ENCODE results near the gene FREM1. TPM values are rescaled to one million over a fixed set of nuclear protein-coding genes. Genes with fewer than 3 reads are reported as not detected.

Gene FREM1
- total and polyA plus RNA-seq, 9 donors: 0.61 to 9.2 (median 2.8) TPM

DNA sequence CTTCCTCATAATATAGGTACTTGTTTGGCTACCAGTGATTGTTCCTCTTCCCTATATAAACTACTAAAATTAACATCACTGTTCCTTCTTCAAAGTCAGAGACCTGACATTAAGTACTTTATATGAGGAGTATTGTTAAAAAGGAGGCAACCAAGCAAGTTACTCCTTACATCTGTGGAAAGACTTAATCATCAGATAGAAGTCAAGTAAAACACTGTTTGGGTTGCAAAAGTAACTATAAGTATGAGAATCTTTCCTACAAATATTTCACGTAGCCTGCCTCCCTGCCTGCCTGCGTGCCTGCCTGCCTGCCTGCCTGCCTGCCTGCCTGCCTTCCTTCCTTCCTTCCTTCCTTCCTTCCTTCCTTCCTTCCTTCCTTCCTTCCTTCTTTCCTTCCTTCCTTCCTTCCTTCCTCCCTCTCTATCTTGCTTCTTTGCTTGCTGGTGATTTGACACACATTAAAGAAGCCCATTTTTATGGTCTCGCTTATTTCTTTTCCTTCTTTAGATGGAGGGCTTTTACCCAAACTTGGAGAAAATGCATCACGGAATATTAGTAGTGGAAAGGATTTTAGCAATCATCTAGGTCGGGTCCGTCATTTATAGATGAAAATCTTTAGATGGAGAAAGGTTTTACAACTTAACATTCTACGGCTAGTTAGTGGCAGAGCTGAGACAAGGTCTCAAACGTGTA, 190.9 kb downstream of the FREM1 start:
- 68 to 75% (median 70%) methylated on average over 8 of the region's 8 CpGs for WGBS, 3 donors
- H3K9me3 ChIP-seq: no peaks in the 10 kb centered on the region
- H3K27ac ChIP-seq: no peak overlapping the region
- intact Hi-C loops (cut with DNase I): no loop called here
- no peak overlapping the region for H3K4me3 ChIP-seq
- no peak for DNase-seq
- no peaks in the 10 kb centered on the region for H3K27me3 ChIP-seq
- TF ChIP-seq POLR2A (IDR thresholded peaks at IDR 0.05): no peak
- TF ChIP-seq, protein P1, sequence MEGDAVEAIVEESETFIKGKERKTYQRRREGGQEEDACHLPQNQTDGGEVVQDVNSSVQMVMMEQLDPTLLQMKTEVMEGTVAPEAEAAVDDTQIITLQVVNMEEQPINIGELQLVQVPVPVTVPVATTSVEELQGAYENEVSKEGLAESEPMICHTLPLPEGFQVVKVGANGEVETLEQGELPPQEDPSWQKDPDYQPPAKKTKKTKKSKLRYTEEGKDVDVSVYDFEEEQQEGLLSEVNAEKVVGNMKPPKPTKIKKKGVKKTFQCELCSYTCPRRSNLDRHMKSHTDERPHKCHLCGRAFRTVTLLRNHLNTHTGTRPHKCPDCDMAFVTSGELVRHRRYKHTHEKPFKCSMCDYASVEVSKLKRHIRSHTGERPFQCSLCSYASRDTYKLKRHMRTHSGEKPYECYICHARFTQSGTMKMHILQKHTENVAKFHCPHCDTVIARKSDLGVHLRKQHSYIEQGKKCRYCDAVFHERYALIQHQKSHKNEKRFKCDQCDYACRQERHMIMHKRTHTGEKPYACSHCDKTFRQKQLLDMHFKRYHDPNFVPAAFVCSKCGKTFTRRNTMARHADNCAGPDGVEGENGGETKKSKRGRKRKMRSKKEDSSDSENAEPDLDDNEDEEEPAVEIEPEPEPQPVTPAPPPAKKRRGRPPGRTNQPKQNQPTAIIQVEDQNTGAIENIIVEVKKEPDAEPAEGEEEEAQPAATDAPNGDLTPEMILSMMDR (IDR thresholded peaks at IDR 0.05): no peak
- no peak for TF ChIP-seq EP300 (IDR thresholded peaks at IDR 0.05)
- no peaks in the 10 kb centered on the region for H3K36me3 ChIP-seq
- no peaks in the 10 kb centered on the region for H3K4me1 ChIP-seq (ENCODE audit: insufficient read depth)

- intact Hi-C loops (cut with DNase I): no loop called here
- H3K4me1 ChIP-seq (ENCODE audit: insufficient read depth): no peaks in the 10 kb centered on the region
- H3K27ac ChIP-seq: no peak overlapping the region
- WGBS, 3 donors: 59 to 64% (median 61%) methylated on average over 4 of the region's 4 CpGs
- H3K27me3 ChIP-seq: no peaks in the 10 kb centered on the region
- no peak for TF ChIP-seq EP300 (IDR thresholded peaks at IDR 0.05)
- TF ChIP-seq, protein P1 (IDR thresholded peaks at IDR 0.05): no peak
- TF ChIP-seq POLR2A (IDR thresholded peaks at IDR 0.05): no peak
- no peaks in the 10 kb centered on the region for H3K36me3 ChIP-seq
- no peaks in the 10 kb centered on the region for H3K9me3 ChIP-seq
- H3K4me3 ChIP-seq: no peak overlapping the region
- no peak for DNase-seq
Measured at GRCh38 chr9:14715102-14715501, 195.1 kb downstream of the FREM1 start.

- H3K27ac ChIP-seq: no peak overlapping the region
- H3K27me3 ChIP-seq: no peaks in the 10 kb centered on the region
- no peaks in the 10 kb centered on the region for H3K4me1 ChIP-seq (ENCODE audit: insufficient read depth)
- intact Hi-C loops (cut with DNase I): no loop called here
- WGBS, 3 donors: 79 to 88% (median 82%) methylated on average over 3 of the region's 3 CpGs
- no peaks in the 10 kb centered on the region for H3K36me3 ChIP-seq
- no peak for DNase-seq
- TF ChIP-seq POLR2A (IDR thresholded peaks at IDR 0.05) (no peak), EP300 (IDR thresholded peaks at IDR 0.05) (no peak)
- TF ChIP-seq, protein P1 (IDR thresholded peaks at IDR 0.05): no peak
- no peaks in the 10 kb centered on the region for H3K9me3 ChIP-seq
- no peak overlapping the region for H3K4me3 ChIP-seq
Measured at GRCh38 chr9:14713187-14713767, 197.0 kb downstream of the FREM1 start.

GRCh38 chr9:14710804-14711203, 199.4 kb downstream of the FREM1 start:
- Histone ChIP-seq H3K27ac (no peak overlapping the region), H3K9me3 (no peaks in the 10 kb centered on the region), H3K36me3 (no peaks in the 10 kb centered on the region), H3K27me3 (no peaks in the 10 kb centered on the region), H3K4me1 (ENCODE audit: insufficient read depth) (no peaks in the 10 kb centered on the region), H3K4me3 (no peak overlapping the region)
- intact Hi-C loops (cut with DNase I): no loop called here
- TF ChIP-seq POLR2A (IDR thresholded peaks at IDR 0.05): no peak
- TF ChIP-seq, protein P1 (IDR thresholded peaks at IDR 0.05): no peak
- TF ChIP-seq EP300 (IDR thresholded peaks at IDR 0.05): no peak
- DNase-seq: no peak
